ENCODE data around the gene PXN.
"Not testable (repeated sequence)": the region's sequence is repeated elsewhere in the genome, so short reads cannot be mapped to it uniquely, and the experiment has no call there.

PXN gene

GRCh38 chr12:120224304-120225199 is 41.0 kb downstream of the PXN start:
- no peak for DNase-seq

- no peak for DNase-seq
Observed at GRCh38 chr12:120223458-120224303, 41.8 kb downstream of the PXN start.

GRCh38 chr12:120222288-120222832 is 43.2 kb downstream of the PXN start:
- no peak for DNase-seq

GRCh38 chr12:120221576-120221900 is 44.0 kb downstream of the PXN start:
- DNase-seq, result no peak

- no peak for DNase-seq
Observed at GRCh38 chr12:120220838-120221575, 44.5 kb downstream of the PXN start.

- DNase-seq, result no peak
Observed at GRCh38 chr12:120218680-120219606, 46.6 kb downstream of the PXN start.

- DNase-seq, result no peak
Observed at GRCh38 chr12:120216742-120217605, 48.6 kb downstream of the PXN start.

GRCh38 chr12:120215766-120216735 is 49.5 kb downstream of the PXN start:
- DNase-seq, result no peak

- DNase-seq, result no peak
Observed at GRCh38 chr12:120215357-120215735, 50.2 kb downstream of the PXN start.

GRCh38 chr12:120214626-120215356 is 50.7 kb downstream of the PXN start:
- no peak for DNase-seq

GRCh38 chr12:120213758-120214157 is 51.8 kb downstream of the PXN start:
- DNase-seq, result no peak

- DNase-seq, result not testable (repeated sequence)
Observed at GRCh38 chr12:120213182-120213581, 52.3 kb downstream of the PXN start.

- no peak for DNase-seq
Observed at GRCh38 chr12:120212301-120212700, 53.2 kb downstream of the PXN start.

GRCh38 chr12:120211904-120212283 is 53.6 kb downstream of the PXN start:
- no peak for DNase-seq

GRCh38 chr12:120211243-120211903 is 54.2 kb downstream of the PXN start:
- DNase-seq, result no peak

- no peak for DNase-seq
Observed at GRCh38 chr12:120209851-120210250, 55.7 kb downstream of the PXN start.

- DNase-seq, result no peak
Observed at GRCh38 chr12:120207227-120207626, 58.3 kb downstream of the PXN start.

GRCh38 chr12:120206781-120207180 is 58.7 kb downstream of the PXN start:
- DNase-seq, result not testable (repeated sequence)
